ENCODE data around the gene MED31.
"Not testable (repeated sequence)": the region's sequence is repeated elsewhere in the genome, so short reads cannot be mapped to it uniquely, and the experiment has no call there.

MED31 gene

DNA sequence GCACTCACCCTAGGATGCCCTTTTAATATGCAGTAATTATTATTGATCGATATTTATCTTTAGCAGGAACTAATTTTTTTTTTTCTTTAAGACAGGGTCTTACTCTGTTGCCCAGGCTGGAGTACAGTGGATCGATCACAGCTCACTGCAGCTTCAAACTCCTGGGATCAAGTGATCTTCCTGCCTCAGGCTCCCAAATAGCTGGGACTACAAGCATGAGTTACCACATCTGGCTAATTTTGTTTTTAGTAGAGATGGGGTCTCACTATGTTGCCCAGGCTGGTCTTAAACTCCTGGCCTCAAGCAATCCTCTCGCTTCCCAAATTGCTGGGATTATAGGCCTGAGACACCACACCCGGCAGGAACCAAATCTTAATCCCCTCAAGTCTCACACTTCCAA lies 40.2 kb downstream of the MED31 start:
- DNase-seq: no peak

DNA sequence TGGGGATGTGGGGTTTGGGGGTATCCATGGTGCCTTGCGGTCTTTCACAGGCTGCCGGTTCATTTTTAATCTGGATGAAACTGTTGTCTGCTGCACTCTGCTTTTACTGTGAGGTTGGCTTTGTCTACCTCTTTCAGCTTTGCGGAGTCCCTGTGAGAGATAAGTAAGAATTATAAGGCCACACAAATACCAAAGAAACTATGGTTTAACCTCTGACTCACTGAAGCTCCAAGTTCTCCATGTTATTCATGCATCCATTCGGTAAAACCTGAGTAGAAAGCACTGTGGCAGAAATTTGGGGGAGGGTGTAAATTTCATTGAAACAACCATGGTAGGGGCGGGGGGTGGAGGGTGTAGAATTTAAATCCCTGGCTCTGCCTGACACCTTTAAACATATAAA lies 41.4 kb downstream of the MED31 start:
- no peak for DNase-seq

DNA sequence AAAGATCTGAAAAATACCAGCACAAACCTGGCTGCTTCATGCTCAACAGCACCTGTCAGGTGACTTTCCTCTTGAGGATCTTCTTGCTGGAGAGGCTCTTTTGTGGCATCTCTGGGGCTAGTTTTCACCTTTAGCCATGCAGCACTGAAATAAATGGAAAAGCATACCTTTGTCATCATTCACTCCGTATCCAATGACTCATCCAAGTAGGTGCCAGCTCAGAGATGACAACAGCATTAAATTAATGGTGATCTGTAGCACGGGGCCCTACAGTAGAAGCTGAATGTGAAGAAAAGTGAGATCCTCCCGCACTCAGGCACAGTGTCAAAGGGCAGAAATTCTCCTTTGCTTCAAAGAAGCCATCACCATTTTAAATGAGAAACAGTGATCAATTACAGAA lies 43.1 kb downstream of the MED31 start:
- DNase-seq: no peak

DNA sequence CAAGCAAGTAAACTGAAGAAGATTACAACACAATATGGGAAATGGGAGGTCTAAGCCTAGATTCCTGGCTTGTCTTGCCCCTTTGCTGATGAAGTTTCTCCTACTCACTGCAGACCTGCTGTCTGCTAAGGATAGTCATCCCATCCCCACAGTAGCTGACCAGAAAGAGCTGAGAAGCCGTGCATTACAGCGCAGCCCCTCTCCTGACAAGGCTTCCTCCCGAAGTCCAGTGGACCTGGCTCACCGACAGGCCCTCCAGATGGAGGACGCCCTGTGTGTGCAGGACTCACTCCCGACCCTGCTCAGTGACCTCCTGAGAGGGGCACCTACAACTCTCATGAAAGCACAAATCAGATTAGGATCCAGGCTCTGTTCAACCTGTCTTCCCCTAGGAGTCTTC lies 46.3 kb downstream of the MED31 start:
- no peak for DNase-seq

DNA sequence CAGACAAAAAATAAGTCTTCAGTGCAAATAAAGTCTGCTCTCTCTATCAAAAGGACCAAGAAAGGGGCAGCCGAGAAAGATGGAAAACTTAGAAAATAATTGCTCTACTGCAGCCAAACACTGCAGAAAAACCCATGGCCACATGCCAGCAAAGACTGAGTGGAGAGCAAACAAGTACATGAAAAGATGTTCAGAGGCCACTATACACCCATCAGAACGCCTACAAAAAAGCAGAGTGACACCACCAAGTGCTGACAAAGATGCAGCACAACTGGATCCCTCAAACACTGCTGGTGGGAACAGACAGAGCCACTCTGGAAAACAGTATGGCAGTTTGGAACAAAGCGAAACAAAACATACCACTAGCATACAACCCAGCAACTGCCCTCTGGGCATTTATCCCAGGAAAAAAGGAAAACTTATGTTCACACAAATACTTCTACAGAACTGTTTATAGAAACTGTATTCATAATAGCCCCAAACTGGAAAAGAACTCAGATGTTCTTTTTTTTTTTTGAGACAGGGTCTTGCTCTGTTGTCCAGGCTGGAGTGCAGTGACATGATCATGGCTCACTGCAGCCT lies 47.6 kb downstream of the MED31 start:
- no peak for DNase-seq

DNA sequence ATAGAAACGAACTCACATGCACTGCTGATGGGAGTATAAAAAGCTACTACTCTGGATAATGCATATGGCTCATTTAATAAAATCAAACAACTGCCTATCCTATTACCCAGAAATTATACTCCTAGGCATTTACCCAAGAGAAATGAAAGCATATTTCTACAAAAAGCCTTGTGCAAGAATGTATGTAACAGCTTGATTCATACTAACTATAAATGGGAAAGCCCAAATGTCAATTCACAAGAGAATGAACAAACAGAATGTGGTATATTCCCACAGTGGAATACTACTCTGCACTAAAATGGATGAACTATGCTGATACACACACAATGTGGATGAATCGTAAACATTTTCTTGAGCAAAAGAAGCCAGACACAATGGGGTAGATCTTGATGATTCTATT lies 49.3 kb downstream of the MED31 start:
- DNase-seq: no peak

DNA sequence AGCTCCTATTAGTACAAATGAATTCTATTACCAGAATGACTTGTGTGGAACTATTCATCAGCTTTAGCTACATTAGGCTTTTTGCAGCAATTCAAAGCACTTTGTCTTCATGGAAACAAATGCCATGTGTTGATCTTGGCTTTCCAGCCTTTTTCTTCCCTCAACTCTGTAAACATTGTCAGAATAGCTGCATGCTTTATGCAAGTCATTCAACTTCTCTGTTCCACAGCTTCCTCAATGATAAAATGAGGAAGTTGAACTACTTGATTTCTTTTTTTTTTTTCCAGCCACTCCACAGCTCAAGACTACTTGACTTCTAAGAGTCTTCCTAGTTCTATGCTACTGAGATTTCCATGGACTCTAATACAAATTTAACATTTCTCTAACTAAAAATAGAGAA lies 52.0 kb downstream of the MED31 start:
- DNase-seq: no peak

DNA sequence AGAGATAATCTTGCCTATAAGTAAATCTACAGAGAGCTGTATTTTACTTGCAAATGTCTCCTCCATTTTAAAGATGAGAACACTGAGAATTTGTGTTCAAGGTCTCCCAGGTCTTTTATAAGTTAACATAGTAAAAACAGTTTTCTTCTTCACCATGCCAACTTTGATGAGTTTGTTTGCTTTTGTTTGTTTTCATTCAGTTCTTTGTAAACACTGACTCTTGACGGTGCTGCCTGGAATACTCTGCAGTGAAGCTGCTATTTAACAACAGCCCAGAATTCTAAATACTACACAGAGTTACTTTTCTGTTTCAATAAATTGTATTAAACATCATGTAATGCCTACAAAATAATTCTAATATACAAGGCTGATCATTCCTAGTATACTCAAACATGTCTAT lies 53.7 kb downstream of the MED31 start:
- DNase-seq: no peak

DNA sequence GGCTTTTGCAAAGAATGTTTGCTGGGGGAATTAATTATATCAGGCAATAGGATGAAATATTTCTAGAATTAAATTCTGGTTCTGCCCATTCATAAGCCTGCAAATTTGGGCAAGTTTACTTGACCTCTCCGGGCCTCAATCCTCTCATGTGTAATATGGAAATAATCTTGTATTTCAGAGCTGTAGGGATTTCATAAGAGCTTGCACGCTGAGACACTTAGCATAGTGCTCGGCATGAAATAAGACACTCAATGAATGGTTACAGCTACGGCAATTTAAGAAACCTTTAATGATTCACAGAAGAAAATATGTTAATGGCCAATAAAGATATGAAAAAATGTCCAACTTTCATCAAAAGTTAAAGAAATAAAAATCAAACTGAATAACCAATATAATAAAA lies 54.5 kb downstream of the MED31 start:
- no peak for DNase-seq

DNA sequence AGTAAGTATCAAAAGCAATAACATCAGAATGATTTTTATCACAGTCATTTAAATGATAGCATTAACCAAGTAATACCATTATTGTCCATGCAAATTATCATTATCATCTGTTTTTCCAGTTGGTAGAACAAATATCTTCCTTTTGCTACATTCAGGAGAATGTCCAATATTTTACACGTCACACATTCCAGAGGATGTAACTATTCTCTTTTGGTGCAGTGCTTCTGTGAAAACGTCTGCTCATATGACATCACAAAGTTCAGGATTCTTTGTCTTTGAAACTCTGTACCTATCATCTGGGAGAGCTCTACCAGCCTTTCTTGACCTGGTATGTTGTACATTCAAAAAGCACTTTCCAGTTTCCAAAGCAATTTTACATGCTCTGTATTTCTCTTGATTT lies 54.9 kb downstream of the MED31 start:
- DNase-seq: no peak

DNA sequence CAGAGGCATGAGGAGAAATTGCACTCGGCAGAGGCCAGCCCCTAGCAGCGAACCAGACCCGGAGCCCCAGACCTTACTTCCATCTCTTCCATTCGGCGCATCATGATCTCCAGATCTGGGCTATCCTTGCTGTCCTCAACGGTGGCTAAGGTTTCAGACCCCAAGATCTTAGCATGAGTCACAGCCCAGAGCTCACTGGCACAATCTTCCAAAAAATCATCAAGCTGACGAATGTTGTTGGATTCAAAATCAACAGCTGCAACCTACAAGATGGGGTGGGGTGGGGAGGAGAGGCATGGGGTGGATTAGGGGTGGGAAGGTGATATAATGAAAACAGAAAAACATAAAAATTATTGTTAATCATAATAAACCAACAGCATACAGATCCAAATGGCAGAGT lies 55.3 kb downstream of the MED31 start:
- no peak for DNase-seq

DNA sequence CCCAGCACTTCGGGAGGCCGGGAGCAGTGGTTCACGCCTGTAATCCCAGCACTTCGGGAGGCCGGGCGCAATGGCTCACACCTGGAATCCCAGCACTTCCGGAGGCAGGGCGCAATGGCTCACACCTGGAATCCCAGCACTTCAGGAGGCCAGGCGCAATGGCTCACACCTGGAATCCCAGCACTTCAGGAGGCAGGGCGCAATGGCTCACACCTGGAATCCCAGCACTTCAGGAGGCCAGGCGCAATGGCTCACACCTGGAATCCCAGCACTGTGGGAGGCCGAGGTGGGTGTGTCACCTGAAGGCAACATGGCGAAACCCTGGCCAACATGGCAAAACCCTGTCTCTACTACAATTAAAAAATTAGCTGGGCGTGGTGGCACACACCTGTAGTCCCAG lies 58.0 kb downstream of the MED31 start:
- not testable (repeated sequence) for DNase-seq

Measured in CD4-positive, alpha-beta T cell treated with Interleukin-15 for 1 hour (primary cell).